Esophagus muscularis mucosa (tissue), 3 donors: ENCODE results near the gene CMTM3.

ENCODE experiments used
- CTCF ChIP-seq, 3 experiments: fragments of 200-600 bp in 2 of 3; fragments of 450-650 bp in 1 of 3; sonication (generic) in 2 of 3; IDR thresholded peaks; one replicate each; pipeline ENCODE4 v1.5.1; 2017 to 2019; ENCODE audit warnings: antibody characterized with exemption in 3 of 3, mild to moderate bottlenecking in 2 of 3, moderate library complexity in 1 of 3
- POLR2A ChIP-seq: fragments of 450-650 bp; IDR thresholded peaks from one replicate; pipeline ENCODE4 v1.6.1; 2017; ENCODE audit warnings: antibody characterized with exemption, moderate library complexity, mild to moderate bottlenecking, low read depth

- no peak for TF ChIP-seq CTCF (IDR thresholded peaks at IDR 0.05)
- no peak for TF ChIP-seq POLR2A
Observed at GRCh38 chr16:66649167-66649566, 44.7 kb downstream of the CMTM3 start.
